Measurements from ENCODE around the gene CCL2. TPM values are rescaled to one million over a fixed set of nuclear protein-coding genes. Genes with fewer than 3 reads are reported as not detected.

The CCL2 gene
- total and polyA plus RNA-seq, 2 experiments from 2014 or later = 1.5 to 18.5 TPM

- Histone ChIP-seq H2AFZ (no peak overlapping the region), H3K4me3 (no peak overlapping the region), H3K4me1 (ENCODE audit: insufficient read depth) (no peaks in the 10 kb centered on the region), H4K20me1 (replicated peaks; ENCODE audit: insufficient read depth) (no peaks in the 10 kb centered on the region), H3K36me3 (ENCODE audit: insufficient read depth) (no peaks in the 10 kb centered on the region), H3K4me2 (no peak overlapping the region), H3F3A (replicated peaks; ENCODE audit: low read depth) (no peaks in the 10 kb centered on the region), H3K27ac (ENCODE audit: low read depth) (no peak overlapping the region), H3K79me2 (replicated peaks; ENCODE audit: insufficient read depth) (no peaks in the 10 kb centered on the region), H3K9me2 (ENCODE audit: insufficient read depth) (peaks cover 7% of the 10 kb centered on the region; the same call in 1 of the 2 replicates), H3K27me3 (ENCODE audit: insufficient read depth) (no peaks in the 10 kb centered on the region)
- Mint-ChIP-seq H3K4me3 (no peak overlapping the region), H3K27ac (no peak overlapping the region), H3K27me3 (ENCODE audit: insufficient read depth, low read depth, poor library complexity) (peaks cover 4% of the 10 kb centered on the region), H3K36me3 (ENCODE audit: low read depth) (no peaks in the 10 kb centered on the region), H3K4me1 (no peaks in the 10 kb centered on the region), H3K9me3 (no peaks in the 10 kb centered on the region)
- no peak for ATAC-seq
- DNase-seq (ENCODE audit: low spot score) = no peak
- TF ChIP-seq CREB1 (CRISPR knock-in tag; IDR thresholded peaks at IDR 0.05; ENCODE audit: low read depth) = no peak
- TF ChIP-seq ETS1 (IDR thresholded peaks at IDR 0.05) = no peak
- TF ChIP-seq ZNF462 (CRISPR knock-in tag; IDR thresholded peaks at IDR 0.05) = no peak
- TF ChIP-seq POLR2AphosphoS5 (IDR thresholded peaks at IDR 0.05; ENCODE audit: low read depth) = no peak
- no peak for TF ChIP-seq JUNB (IDR thresholded peaks at IDR 0.05; ENCODE audit: unreplicated experiment)
- no peak for TF ChIP-seq CTCF (conservative IDR thresholded peaks at IDR 0.05; ENCODE audit: low read depth in 2 of 2)
- no peak for TF ChIP-seq EZH2phosphoT487 (IDR thresholded peaks at IDR 0.05; ENCODE audit: unreplicated experiment)
- no peak for TF ChIP-seq STAT1 (IDR thresholded peaks at IDR 0.05; ENCODE audit: unreplicated experiment)
- no peak for TF ChIP-seq NANOG (IDR thresholded peaks at IDR 0.05; ENCODE audit: borderline replicate concordance)
- no peak for TF ChIP-seq REST (IDR thresholded peaks at IDR 0.05; ENCODE audit: unreplicated experiment)
- TF ChIP-seq ZNF114 (CRISPR knock-in tag; IDR thresholded peaks at IDR 0.05) = no peak
Observed at GRCh38 chr17:34283571-34283970, 28.5 kb downstream of the CCL2 start.

All from GM23338 (cell line).